HUDEP-2 (cell line): ENCODE results near the gene KIRREL2.
A peak's percentile ranks its signal among the peaks of the same experiment; 100 is the strongest.
"Not testable (repeated sequence)": the region's sequence is repeated elsewhere in the genome, so short reads cannot be mapped to it uniquely, and the experiment has no call there.

Experiments
- DNase-seq, 76 experiments: peaks; one replicate each; lab custom pipeline; 2025; ENCODE audit not compliant: unreplicated experiment in 76 of 76; lab: John Stamatoyannopoulos, UW

KIRREL2 gene

DNA sequence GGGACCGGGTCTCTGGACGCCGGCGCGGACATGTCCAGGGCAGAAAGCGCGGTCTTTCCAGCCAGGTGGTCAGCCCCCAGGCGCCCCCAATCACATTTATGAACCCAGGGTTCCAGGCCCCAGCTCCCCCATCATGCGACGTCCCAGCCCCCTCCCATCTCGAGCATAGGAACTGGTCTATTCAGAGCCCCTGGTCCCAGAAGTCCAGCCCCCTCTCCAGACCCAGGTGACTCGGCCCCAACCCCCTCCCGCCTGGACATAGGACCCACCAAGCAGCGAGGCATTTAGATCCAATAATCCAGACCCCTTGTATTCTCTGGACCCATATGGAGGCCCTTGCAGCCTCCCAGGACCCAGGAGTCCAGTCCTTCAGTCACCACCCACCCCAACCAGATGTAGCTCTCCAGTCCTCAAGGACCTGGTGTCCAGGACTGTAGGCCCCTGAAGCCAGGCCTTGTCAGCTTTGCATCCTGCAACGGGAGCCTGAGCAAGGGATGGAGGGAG is 12.2 kb downstream of the KIRREL2 start:
- no peak for DNase-seq

GRCh38 chr19:35869327-35870123 is 12.8 kb downstream of the KIRREL2 start:
- peak in 74 of 76 experiments; percentile 41 to 94 (median 86) for DNase-seq

- peak in 4 of 76 experiments; percentile 61 to 74 (median 64) for DNase-seq
These were observed 13.5 kb downstream of the KIRREL2 start for GRCh38 chr19:35870124-35870736.

DNA sequence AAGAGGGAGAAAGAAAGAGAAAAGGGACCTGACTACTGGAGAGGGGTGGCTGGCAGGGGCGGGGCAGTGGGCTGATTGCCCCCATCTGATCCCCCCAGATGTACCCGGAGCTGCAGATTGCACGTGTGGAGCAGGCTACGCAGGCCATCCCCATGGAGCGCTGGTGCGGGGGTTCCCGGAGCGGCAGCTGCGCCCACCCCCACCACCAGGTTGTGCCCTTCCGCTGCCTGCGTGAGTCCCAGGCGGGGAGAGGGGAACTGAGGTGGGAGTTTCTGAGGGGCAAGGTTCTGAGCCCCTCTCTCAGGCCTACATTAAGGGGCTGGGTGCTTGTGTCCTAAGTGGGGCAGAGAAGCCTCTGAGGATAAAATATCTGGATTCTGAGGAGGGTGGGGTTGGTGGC is 14.1 kb downstream of the KIRREL2 start:
- no peak for DNase-seq

- DNase-seq = no peak
These were observed 14.9 kb downstream of the KIRREL2 start for GRCh38 chr19:35871611-35872010.

- no peak for DNase-seq
These were observed 15.5 kb downstream of the KIRREL2 start for GRCh38 chr19:35872180-35872579.

GRCh38 chr19:35874392-35874930 is 17.8 kb downstream of the KIRREL2 start:
- DNase-seq = no peak

DNA sequence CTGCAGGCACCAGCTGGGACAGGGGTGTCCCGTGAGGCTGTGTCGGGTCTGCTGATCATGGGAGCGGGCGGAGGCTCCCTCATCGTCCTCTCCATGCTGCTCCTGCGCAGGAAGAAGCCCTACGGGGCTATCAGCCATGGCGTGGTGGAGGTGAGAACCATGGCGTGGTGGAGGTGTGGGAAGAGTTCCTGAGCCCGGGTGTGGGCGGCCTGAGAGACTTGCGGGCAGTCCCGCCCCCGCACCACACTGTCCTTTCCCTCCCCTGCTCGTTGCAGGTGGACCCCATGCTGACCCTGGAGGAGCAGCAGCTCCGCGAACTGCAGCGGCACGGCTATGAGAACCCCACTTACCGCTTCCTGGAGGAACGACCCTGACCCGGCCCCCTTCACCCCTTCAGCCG is 22.4 kb downstream of the KIRREL2 start:
- DNase-seq = no peak

DNA sequence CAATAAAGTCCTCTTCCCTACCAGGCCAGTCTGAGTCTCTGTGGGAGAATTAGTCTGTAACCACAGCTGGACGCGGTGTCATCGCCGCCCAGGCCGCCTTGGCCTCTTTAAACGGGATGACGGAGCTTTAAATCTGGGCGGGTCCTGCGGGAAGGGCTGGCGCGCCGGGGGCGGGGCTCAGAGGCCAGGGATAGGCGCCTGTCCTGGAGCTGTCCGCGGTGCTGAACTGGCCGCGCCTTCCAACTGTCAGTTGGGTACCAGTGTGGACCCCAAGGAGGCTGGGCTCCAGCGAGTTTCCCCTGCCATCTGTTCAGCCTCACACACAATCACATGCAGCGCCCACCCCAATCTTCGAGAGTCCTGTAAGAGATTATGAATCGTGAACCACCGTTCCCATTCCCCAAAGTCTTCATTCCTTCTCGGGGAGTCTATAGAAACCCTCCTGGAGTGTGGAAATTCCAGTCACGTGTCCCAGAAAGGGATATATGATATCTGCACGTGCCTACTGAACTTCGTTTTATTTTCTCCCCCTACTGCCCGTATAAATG is 23.1 kb downstream of the KIRREL2 start:
- peak in 75 of 76 experiments; percentile 42 to 95 (median 85) for DNase-seq

DNA sequence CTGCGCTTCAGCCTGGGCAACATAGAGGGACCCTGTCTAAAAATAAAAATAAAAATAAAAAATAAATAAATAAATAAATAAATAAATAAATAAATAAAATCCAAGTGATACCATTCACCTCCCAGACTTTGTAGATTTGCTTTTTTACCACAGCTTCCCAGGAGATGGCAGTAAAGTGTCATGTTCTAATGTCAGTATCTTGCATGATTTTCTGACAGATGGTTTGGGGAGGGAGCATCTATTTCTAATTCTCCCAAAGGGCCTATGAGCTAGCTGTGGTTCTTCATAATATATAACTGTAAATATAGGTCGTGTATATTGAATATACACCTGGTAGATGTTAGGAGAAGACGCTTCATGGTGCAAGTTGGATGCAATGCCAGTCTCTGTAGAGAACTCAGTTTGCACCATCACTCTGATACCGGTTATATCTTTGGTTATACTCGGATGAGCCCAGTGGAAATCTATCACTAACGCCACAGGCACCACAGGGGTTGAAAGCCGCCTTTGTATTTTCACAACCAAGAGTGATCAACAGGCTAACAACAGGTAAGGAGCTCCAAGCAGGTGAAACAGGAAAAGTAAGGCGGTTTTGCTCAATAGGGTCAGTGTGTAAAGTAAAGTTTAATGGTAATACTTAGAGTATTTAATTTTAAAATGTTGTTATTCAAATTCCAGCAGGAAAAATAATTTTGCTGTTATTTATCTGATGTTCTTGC is 25.6 kb downstream of the KIRREL2 start:
- DNase-seq = peak in 40 of 76 experiments; percentile 3 to 74 (median 46)

- DNase-seq = no peak
These were observed 27.2 kb downstream of the KIRREL2 start for GRCh38 chr19:35883882-35884281.

- no peak for DNase-seq
These were observed 28.6 kb downstream of the KIRREL2 start for GRCh38 chr19:35885225-35885738.

DNA sequence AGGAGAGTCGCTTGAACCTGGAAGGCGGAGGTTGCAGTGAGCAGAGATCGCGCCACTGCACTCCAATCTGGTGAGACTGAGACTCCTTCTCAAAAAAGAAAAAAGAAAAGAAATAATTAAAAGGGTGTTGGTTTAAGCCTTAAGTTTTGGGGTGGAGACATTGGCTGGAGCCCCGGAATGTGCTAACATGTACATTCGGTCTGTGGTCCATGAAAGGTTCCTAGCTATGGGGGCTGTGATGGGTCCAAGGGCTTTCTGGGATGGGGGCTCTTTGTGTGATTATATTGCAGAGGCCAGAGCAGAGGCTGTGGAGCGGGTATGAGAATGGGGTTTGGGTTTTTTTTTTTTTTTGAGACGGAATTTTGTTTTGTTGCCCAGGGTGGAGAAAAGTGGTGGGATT is 29.2 kb downstream of the KIRREL2 start:
- DNase-seq = no peak

- no peak for DNase-seq
These were observed 30.5 kb downstream of the KIRREL2 start for GRCh38 chr19:35887197-35887596.

DNA sequence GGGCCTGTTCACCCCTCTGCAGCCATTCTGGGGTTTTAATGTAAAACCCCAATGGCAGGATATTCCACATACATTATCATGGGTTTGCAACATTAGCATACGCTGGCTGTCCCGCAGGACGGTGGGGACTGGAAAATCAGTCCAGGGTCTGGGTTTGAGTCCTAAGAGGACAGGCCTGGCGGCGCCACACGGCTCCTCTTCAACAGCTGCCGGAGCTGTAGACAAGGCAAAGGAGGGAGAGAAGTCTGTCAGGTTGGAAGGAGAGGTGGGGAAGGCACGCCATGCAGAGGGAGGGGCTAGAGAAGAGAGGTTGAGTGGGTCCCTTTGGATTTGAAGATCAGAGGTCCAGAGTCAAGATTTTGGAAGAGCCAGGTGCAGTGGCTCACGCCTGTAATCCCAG is 31.7 kb downstream of the KIRREL2 start:
- no peak for DNase-seq

GRCh38 chr19:35889370-35890112 is 32.8 kb downstream of the KIRREL2 start:
- DNase-seq = no peak

- no peak for DNase-seq
These were observed 33.5 kb downstream of the KIRREL2 start for GRCh38 chr19:35890113-35890650.

DNA sequence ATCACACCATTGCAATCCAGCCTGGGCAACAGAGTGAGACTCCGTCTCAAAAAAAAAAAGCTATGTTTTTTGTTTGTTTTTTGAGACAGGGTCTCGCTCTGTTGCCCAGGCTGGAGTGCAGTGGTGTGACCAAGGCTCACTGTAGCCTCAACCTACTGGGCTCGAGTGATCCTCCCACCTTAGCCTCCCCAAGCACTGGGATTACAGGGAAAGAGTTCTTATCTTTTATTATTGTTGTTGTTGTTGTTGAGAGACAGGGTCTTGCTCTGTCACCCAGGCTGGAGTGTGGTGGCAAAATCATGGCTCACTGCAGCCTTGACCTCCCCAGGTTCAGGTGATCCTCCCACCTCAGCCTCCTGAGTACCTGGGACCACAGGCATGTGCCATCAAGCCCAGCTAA is 35.1 kb downstream of the KIRREL2 start:
- DNase-seq = not testable (repeated sequence)

GRCh38 chr19:35894342-35894741 is 37.6 kb downstream of the KIRREL2 start:
- DNase-seq = no peak
